HFF-Myc (cell line): ENCODE measurements around the gene KANSL3.

Source experiments
- DNase-seq: peaks from one replicate; pipeline ENCODE4 v3.0.0-alpha.2; 2011; ENCODE audit warnings: low read depth; ENCODE audit errors: extremely low read depth
- H3K4me3 ChIP-seq: replicated peaks from 2 replicates; pipeline ENCODE4 v1.5.1; 2011; ENCODE audit warnings: low read depth, mild to moderate bottlenecking, control low read depth, low read length
- TF ChIP-seq, protein P1 (sequence below): IDR thresholded peaks from 2 replicates; pipeline ENCODE4 v1.5.1; 2012; ENCODE audit warnings: mild to moderate bottlenecking, low read depth, low read length, control low read depth; ENCODE audit errors: missing control alignments

The KANSL3 gene

DNA sequence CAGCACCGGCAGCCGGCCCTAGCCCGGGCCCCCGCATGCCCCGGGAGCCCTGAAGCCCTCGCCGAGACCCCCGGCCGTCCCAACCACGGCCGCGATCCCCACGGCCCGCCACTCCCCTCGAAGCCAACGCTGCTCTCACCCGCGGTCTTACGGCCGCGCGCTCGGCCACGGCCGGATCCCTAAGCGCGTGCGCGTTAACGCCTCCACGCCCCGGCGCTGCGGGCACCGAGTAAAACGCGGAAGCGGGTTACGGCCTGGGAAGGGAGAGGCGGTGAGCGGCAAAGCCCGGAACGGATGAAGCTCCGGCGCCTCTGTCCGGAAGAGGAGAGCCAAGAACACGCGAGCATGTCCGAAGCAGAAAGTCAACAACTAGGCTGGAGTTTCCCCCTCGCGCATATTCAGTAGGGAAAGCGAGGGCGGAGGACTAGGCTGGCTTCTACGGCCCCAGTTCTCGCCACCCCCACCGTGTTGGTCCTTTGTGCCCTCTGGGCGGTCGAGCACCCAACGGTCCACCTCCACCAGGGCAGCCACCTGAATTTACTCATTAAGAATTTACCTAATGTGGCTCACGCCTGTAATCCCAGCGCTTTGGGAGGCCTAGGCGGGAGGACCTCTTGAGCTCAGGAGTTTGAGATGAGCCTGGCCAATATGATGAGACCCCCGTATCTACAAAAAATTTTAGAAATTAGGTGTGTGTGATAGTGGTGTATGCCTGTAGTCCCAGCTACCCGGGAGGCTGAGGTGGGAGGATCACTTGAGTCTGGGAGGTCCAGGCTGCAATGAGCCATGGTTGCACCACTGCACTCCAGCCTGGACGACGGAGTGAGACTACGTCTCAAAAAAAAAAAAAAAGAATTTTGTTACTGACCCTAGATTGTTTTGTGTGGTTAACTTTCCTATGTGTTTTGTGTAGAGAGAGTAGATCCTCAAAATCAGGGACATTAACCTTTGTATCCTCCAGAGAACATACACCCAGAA lies at the start of gene KANSL3:
Gene KANSL3 (minus strand): TSS at position 169 of the 978 bp plus-strand sequence. CDS start 1,177 bp downstream, outside the sequence.
- TF ChIP-seq, protein P1, sequence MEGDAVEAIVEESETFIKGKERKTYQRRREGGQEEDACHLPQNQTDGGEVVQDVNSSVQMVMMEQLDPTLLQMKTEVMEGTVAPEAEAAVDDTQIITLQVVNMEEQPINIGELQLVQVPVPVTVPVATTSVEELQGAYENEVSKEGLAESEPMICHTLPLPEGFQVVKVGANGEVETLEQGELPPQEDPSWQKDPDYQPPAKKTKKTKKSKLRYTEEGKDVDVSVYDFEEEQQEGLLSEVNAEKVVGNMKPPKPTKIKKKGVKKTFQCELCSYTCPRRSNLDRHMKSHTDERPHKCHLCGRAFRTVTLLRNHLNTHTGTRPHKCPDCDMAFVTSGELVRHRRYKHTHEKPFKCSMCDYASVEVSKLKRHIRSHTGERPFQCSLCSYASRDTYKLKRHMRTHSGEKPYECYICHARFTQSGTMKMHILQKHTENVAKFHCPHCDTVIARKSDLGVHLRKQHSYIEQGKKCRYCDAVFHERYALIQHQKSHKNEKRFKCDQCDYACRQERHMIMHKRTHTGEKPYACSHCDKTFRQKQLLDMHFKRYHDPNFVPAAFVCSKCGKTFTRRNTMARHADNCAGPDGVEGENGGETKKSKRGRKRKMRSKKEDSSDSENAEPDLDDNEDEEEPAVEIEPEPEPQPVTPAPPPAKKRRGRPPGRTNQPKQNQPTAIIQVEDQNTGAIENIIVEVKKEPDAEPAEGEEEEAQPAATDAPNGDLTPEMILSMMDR: no peak
- DNase-seq: peak; percentile 76
- peak within 1 kb of the TSS; percentile 71 for H3K4me3 ChIP-seq

DNA sequence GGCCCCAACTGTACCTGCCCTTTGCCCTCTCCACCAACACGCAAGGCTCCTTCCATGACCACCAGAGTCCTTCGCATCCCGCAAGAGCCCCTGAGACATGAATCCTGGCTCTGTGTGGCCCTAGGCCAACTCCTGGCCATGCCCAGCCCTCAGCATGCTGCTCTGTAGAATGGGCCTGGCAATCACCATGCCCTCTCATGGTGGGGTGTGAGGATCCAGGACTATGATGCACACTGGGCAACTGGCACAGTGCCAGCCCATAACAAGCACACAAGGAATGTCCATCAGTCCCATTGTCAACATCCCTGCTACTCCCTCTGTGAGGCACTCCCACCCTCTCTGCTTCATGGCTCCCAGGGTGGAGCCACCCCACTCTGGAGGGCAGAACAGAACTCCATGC lies 49.2 kb upstream of the KANSL3 start:
- no peak for DNase-seq
- no peak overlapping the region for H3K4me3 ChIP-seq
- TF ChIP-seq, protein P1: no peak

DNA sequence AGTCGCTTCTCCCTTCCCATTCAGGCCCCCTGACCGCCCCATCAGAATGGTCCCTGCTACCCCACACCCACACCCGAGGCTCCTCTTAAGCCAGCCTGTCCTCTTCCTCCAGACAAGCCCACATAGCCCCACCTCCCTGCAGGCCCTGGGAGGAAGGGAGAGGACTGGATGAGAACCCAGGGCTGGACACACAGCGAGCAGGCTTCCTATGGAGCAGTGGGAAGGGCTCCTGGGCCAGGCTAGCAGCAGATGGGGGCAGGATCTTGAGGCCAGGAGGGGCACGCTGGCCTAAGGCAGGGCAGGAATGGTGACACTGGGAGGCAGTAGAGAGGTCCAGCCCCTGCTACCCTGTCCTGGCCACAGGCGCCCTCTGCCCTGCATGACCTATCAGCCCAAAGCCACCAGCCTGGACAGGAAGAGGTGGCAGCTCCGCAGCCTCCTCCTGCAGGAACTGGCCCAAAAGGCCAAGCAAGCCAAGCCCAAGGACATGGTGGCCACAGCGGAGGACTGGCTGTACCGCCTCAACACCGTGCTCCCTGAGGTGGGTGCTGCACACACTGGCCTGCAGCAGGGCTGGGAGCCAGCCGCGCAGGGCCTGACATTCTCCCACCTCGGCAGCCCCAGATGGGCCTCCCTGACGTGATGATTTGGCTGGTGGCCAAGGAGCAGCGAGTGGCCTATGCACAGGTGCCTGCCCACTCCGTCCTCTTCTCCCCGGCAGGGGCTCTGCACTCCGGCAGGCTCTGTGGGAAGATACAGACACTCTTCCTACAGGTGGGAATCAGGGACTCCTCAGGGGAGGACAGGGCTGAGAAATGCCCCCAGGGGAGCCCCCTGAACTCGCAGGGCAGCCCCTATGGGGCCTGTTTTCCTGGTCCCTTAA lies 47.7 kb upstream of the KANSL3 start:
- TF ChIP-seq, protein P1: no peak
- no peak overlapping the region for H3K4me3 ChIP-seq
- DNase-seq: no peak

DNA sequence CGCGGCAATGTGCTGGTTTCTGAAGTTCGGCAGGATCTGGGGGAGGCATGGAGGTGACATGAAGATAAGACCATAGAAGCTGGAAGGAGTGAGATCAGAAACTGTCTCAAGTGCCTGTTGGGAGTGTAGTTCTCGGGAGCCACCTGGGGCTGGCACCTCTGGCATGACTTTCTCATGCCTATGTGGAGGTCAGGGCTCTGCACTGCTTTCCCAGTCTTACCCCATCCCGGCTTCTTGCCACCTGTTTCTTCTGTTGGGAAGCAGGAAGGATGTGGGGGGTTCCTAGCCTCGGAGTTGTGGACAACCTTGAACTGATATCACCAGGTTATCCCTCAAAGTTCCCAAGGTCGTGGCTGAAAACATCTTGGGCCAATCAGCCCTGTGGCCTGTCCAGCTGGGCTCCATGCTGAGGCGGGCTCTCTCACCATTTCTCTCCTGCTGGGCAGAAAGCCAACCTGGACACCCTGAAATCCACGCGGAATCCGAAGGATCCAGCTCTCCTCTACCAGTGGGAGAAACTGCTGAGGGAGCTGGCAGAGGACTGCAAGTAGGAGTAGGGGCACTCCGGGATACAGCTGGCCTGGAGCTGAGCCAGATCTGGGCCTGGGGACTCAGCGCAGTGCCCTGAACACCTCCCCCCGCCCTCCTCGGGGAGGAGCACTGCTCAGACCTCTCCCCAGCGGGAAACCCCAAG lies 46.9 kb upstream of the KANSL3 start:
- no peak overlapping the region for H3K4me3 ChIP-seq
- TF ChIP-seq, protein P1: no peak
- no peak for DNase-seq

DNA sequence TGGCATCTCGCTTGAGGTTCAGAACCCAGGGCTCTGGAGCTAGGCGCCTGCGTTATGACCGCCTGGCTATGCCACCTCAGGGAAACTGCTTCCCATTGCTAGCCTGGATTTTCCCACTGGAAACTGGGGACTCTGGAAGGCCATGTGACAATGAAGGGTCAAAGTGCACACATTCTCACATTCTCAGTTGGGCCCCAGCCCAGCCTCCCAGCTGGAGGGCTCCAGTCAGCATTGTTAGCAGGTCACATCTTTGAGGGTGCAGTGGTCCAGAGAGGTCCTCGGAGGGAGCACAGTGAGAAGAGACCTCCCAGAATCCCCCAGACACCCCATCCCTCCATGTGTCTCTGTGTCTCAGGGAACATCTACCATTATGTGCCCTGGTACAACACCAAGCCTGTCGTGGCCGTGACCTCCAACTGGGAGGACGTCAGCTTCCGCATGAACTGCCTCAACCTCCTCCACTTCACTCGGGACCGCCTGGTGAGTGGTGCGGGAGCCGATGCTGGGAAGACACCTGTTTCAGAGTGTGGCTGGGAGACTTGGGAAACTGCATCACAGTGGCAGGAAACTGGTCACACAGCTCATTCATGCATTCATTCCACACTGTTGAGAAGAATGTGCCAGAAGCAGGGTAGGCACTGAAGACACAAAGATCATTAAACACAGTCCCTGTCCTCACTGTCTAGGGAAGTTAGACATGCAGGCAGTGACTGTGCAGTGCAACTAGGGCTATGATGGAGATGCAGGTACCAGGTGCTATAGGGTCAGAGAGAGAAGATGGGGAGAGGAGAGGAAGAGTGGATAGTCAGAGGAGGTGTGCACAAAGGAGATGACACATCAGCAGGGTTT lies 46.1 kb upstream of the KANSL3 start:
- H3K4me3 ChIP-seq: no peak overlapping the region
- DNase-seq: no peak
- TF ChIP-seq, protein P1: no peak
